Mucosa of rectum (tissue), 2 donors: Measurements from ENCODE around the gene CPT1B.

Experiments used
- H3K27ac ChIP-seq, 2 donors: one replicate each; pipeline ENCODE4 v1.7.0; 2013; ENCODE audit warnings: inconsistent platforms in 2 of 2, low read depth in 2 of 2, low read length in 2 of 2
- H3K27me3 ChIP-seq, 2 donors: one replicate each; pipeline ENCODE4 v1.7.0; 2013; ENCODE audit warnings: low read length in 2 of 2; ENCODE audit not compliant: control insufficient read depth in 2 of 2, insufficient read depth in 2 of 2
- H3K36me3 ChIP-seq, 2 donors: one replicate each; pipeline ENCODE4 v1.7.0; 2013; ENCODE audit warnings: low read length in 2 of 2; ENCODE audit not compliant: control insufficient read depth in 2 of 2, insufficient read depth in 2 of 2
- H3K4me1 ChIP-seq, 2 donors: one replicate each; pipeline ENCODE4 v1.7.0; 2013; ENCODE audit warnings: low read length in 2 of 2, mild to moderate bottlenecking in 1 of 2; ENCODE audit not compliant: control insufficient read depth in 2 of 2, insufficient read depth in 2 of 2
- H3K4me3 ChIP-seq, 2 donors: one replicate each; pipeline ENCODE4 v1.7.0; 2013; ENCODE audit warnings: low read length in 2 of 2
- H3K9ac ChIP-seq, 2 donors: one replicate each; pipeline ENCODE4 v1.7.0; 2013; ENCODE audit warnings: low read length in 2 of 2, low read depth in 1 of 2, mild to moderate bottlenecking in 1 of 2
- H3K9me3 ChIP-seq, 2 donors: one replicate each; pipeline ENCODE4 v1.7.0; 2013; ENCODE audit warnings: low read length in 2 of 2; ENCODE audit not compliant: control insufficient read depth in 2 of 2
- donor health status: healthy.
- donor health status: Normal muscosa, but diverticular disease.

CPT1B gene

DNA sequence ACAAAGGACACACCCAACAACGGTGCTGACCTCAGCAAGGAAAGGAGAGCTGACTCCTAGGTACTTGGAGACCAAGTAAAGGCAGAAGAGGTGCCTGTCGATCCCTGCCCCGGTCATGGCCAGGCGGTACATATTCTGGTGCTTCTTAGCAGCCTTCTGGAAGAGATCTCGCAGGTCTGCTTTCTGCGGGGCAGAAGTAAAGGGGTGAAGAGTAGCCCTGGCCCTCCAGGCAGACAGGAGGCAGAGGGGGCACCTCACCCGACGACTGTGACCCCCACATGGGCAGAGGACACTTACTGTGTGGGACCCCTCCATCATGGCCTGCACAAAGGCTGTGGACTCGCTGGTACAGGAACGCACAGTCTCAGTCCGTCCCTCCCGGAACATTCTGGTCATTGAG lies 7.4 kb downstream of the CPT1B start:
- no peaks in the 10 kb centered on the region for H3K27me3 ChIP-seq
- H3K4me3 ChIP-seq, result no peak overlapping the region
- H3K4me1 ChIP-seq, result peaks cover 12 to 15% of the 10 kb centered on the region in 2 donors
- no peak overlapping the region for H3K9ac ChIP-seq
- H3K9me3 ChIP-seq, result no peaks in the 10 kb centered on the region
- no peak overlapping the region for H3K27ac ChIP-seq
- peaks cover 11 to 17% of the 10 kb centered on the region in 2 donors for H3K36me3 ChIP-seq

DNA sequence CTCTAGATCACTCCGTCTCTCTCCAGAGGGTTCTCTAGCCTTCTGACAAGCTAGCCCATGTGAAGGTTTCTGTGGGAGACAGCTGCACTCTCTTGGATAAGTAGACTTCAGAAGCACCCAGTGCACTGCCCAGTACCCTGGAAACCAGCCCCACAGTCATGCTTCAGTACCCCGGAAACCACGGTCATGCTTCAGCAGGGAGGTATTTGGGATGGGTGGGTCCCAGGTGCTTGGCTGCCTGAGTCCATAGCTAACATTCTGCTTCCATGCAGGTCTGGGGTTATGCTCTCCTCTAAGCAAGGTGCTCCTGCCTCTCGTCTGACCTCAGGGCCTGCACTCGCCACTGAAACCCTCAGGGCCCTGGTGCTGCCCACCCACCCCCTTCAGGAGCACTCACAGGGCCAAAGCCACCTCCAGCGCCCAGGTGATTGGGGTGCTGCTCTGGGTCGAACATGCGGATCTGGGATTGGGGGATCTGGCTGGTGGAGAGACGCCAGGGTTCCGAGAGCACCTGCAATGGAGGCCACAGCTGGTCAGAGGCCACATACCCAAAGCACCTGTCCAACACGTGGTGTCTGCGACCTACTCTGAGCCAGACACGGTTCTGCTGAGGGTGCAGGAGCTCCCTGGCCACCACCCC lies 8.2 kb downstream of the CPT1B start:
- H3K27ac ChIP-seq, result no peak overlapping the region
- H3K36me3 ChIP-seq, result peaks cover 11 to 17% of the 10 kb centered on the region in 2 donors

DNA sequence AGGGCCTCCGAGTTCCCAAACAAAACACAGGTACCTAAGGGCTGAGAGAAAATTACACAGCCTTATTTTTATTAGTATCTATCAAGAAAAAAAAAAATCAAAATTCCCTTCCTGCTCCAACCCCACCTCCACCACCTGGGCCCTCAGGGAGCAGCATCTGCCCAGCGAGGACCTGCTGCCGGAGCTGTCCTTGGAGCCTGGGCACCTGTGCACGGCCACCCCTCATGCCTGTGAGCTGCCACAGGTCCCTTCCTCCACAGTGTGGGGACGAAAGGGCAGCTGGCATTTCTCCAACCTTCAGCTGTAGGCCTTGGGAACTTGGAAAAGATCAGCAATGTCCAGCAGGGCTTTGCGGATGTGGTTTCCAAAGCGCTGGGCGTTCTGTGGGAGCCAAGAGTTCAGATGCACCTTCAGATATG lies 9.2 kb downstream of the CPT1B start:
- Histone ChIP-seq H3K4me3 (no peak overlapping the region), H3K9me3 (no peaks in the 10 kb centered on the region), H3K9ac (no peak overlapping the region), H3K27ac (peak overlapping the region; percentile 61 to 62), H3K4me1 (peaks cover 15 to 20% of the 10 kb centered on the region in 2 donors), H3K27me3 (no peaks in the 10 kb centered on the region), H3K36me3 (peaks cover 9 to 17% of the 10 kb centered on the region in 2 donors)

More for the DNA sequence above, 8.2 kb downstream of the CPT1B start:
- Histone ChIP-seq H3K9me3 (no peaks in the 10 kb centered on the region), H3K27me3 (no peaks in the 10 kb centered on the region), H3K4me1 (peaks cover 12 to 15% of the 10 kb centered on the region in 2 donors), H3K9ac (no peak overlapping the region), H3K4me3 (no peak overlapping the region)

DNA sequence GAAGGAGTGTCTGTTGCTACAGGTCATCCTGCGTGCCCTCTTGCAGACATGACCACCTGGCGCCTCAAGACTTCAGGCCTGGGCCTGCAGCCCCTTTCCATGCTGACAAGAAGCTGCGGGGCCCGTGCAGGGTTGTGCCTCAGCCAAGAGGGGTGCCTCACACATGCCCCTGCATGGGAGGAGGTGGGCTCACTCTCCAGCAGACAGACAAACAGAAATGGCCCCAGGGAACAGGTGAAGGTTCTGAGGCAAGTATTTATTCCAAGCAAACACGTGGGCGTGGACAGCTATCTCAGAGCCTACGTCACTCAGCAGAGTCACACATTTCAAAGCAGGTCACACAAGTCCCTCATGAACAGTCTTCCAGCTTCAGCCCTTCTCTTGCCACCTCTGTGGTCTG lies 9.6 kb downstream of the CPT1B start:
- no peak overlapping the region for H3K4me3 ChIP-seq
- peak overlapping the region; percentile 52 to 61 for H3K27ac ChIP-seq
- peaks cover 19 to 23% of the 10 kb centered on the region in 2 donors for H3K4me1 ChIP-seq
- no peaks in the 10 kb centered on the region for H3K9me3 ChIP-seq
- H3K27me3 ChIP-seq, result no peaks in the 10 kb centered on the region
- H3K9ac ChIP-seq, result no peak overlapping the region
- H3K36me3 ChIP-seq, result peaks cover 9 to 17% of the 10 kb centered on the region in 2 donors

DNA sequence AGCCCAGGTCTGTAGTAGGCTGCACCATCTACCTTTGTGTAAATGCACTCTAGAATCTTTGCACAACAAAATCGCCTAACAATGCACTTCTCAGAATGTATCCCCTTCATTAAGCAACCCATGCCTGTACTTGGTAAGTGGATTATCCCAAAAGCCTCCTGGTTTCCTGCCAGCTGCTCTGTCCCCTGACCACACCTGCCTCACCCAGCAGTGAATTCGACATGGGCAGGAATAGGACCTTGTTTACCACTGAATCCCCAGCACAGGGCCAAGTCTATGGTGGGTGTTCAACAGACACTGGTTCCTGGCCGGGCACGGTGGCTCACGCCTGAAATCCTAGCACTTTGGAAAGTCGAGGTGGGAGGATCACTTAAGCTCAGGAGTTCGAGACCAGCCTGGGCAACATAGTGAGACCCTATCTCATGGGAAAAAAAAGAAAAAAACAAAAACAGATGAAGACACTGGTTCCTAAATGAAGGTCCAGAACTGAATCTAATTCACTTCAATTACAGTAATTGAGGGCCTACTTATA lies 10.4 kb downstream of the CPT1B start:
- Histone ChIP-seq H3K4me1 (peaks cover 23 to 27% of the 10 kb centered on the region in 2 donors), H3K9ac (no peak overlapping the region), H3K27ac (no peak overlapping the region), H3K36me3 (peaks cover 9 to 17% of the 10 kb centered on the region in 2 donors), H3K9me3 (no peaks in the 10 kb centered on the region), H3K27me3 (no peaks in the 10 kb centered on the region), H3K4me3 (no peak overlapping the region)

DNA sequence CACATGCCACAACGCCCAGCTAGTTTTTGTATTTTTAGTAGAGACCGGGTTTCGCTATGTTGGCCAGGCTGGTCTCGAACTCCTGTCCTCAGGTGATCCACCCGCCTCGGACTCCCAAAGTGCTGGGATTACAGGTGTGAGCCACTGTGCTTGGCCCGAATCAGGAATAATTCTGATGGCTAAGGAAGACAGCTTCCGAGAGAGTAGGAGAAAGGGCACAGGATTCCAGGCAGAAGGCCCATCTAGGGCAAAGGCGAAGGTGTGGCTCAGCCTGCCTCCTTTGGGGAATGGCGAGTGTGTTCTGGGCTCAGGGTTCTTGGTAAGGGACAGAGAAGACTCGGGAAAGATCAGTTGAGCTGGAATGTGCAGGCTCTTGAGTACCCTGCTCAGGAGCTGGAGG lies 13.9 kb downstream of the CPT1B start:
- Histone ChIP-seq H3K36me3 (peaks cover 0 to 2% of the 10 kb centered on the region in 2 donors), H3K27me3 (no peaks in the 10 kb centered on the region), H3K9me3 (no peaks in the 10 kb centered on the region), H3K4me3 (peak overlapping the region; percentile 20 to 93), H3K27ac (peak overlapping the region; percentile 89 to 95), H3K4me1 (peaks cover 16 to 24% of the 10 kb centered on the region in 2 donors), H3K9ac (peak overlapping the region; percentile 7 to 47)

DNA sequence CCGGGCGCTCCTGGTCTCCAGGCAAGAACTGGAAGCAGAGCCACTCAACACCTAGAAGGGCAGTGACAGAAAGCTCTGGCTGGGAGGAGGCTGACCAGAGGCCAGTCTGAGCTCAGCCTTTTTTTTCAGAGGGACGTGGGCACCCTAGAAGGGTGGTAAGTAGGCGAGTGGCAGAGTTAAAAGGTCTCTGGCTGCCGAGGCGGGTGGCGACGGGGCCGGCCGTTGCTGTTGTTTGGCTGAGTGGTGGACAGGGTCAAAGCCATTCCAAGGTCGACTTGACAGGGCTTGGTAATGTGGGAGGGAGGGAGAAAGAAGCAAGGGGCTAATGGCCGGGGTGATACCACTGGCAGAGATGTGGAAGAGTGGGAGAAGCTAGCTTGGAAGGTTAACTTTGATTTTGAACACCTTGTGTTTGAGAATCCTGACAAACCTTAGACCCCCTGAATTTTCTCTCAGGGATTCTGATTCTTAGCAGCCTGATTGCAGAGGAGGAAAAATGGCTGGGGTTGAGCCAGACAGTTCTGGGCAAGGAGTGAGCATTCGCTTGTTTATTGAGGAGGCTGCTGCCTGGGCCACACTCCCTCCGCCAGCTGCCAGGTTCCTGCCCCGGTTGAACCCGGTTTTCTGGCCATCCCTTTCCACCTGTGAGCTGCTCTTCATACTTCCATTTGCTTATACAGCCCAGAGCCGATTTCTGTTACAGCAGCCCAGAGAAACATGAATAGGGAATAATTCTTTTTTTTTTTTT lies 14.6 kb downstream of the CPT1B start:
- Histone ChIP-seq H3K36me3 (peaks cover 0 to under 1% of the 10 kb centered on the region in 2 donors), H3K4me3 (peak overlapping the region; percentile 73 to 93), H3K4me1 (peaks cover 9 to 17% of the 10 kb centered on the region in 2 donors), H3K9me3 (no peaks in the 10 kb centered on the region), H3K9ac (peak overlapping the region; percentile 84 to 93), H3K27me3 (no peaks in the 10 kb centered on the region), H3K27ac (peak overlapping the region; percentile 89 to 95)

DNA sequence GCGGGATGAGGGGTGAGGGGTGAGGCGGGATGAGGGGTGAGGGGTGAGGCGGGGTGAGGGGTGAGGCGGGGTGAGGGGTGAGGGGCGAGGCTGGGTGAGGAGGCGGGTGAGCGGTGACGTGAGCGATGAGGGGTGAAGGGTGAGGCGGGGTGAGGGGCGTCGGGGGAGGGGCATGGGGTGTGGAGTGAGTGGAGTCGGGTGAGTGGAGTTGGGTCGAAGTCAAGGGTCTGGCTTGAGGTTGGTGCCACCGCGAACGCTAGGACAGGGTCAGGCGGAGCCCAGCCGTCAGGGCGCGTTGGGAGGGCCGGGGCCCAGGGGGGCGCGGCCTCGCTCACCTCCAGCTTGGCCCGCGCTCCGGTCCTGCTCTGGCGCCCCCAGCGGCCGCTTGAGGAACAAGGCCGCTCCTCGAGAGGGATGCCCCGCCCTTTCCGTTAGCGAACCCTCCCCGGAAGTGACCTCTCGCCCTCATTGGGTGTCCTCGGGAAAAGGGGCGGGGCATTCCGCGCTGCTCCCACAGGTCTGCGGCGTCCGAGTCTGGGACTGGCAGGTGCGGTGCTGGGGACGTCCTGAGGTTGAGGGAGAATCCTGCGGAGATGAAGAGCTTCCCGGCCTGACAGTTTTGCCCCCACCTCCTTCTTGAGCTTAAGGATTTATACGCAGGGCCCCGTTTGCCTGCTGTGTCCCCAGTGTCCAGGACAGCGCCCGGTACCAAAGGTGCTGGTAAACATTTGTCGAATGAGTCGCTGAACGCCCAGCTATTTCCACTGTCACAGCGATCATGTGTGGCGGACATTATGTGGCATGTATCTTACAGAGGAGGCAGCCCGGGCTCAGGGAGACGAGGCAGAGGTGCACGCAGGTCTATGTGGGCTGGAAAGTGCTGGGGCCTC lies 15.5 kb downstream of the CPT1B start, which contains the start of gene SYCE3:
Gene SYCE3 (minus strand): TSS at position 397 of the 890 bp plus-strand sequence. CDS start 6,514 bp downstream, outside the sequence.
- no peaks in the 10 kb centered on the region for H3K27me3 ChIP-seq
- H3K4me1 ChIP-seq, result peaks cover 8 to 15% of the 10 kb centered on the region in 2 donors
- H3K4me3 ChIP-seq, result peak within 1 kb of the TSS; percentile 73 to 93
- H3K9me3 ChIP-seq, result no peaks in the 10 kb centered on the region
- H3K36me3 ChIP-seq, result no peaks in the 10 kb centered on the region
- H3K9ac ChIP-seq, result peak within 1 kb of the TSS; percentile 84 to 93
- H3K27ac ChIP-seq, result peak within 1 kb of the TSS; percentile 89 to 95

DNA sequence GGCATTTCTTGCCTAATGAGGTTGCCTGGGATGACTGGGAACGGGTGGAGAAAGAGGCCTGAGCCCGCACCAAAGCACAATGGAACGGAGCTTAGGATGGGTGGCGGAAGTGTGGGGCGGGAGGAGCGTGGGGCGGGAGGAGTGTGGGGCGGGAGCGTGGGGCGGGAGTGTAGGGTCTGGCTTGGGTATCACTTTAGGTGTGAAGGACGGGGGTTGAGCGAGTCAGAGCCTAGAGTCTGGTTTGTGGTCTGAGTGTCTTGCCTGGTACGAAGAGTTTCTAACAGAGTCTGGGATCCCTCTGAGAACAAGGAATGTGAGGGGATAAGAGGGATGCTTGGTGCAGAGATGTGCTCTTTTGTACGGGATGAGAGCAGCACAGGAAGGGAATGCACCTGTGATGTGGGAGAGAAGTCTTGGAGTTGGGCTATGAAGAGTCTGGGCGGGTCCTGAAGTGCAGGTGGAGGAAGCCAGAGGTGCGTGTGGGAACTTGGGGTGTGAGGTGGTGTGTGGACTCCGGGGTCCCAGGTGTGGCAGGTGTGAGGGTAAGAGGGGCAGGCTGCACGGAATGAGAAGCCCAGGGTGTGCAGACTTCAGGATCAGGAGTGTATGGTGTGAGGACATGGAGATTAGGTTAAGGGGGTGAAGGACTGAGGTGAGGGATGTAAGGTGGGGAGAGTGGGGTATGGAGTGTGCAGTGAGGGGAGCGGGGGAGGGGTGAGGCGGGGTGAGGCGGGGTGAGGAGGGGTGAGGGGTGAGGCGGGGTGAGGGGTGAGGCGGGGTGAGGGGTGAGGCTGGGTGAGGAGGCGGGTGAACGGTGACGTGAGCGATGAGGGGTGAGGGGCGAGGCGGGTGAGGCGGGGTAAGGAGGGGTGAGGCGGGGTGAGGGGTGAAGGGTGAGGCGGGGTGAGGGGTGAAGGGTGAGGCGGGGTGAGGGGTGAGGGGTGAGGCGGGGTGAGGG lies 16.5 kb downstream of the CPT1B start:
- no peak overlapping the region for H3K27ac ChIP-seq
- no peak overlapping the region for H3K4me3 ChIP-seq
- H3K36me3 ChIP-seq, result no peaks in the 10 kb centered on the region
- no peak overlapping the region for H3K9ac ChIP-seq
- H3K27me3 ChIP-seq, result no peaks in the 10 kb centered on the region
- H3K9me3 ChIP-seq, result no peaks in the 10 kb centered on the region
- H3K4me1 ChIP-seq, result peaks cover 8 to 15% of the 10 kb centered on the region in 2 donors
